ENCODE data around the gene RASA3. TPM values are rescaled to one million over a fixed set of nuclear protein-coding genes. Genes with fewer than 3 reads are reported as not detected.

The RASA3 gene
- total RNA-seq, 1 donor from 2014 or later = 17.3 TPM

DNA sequence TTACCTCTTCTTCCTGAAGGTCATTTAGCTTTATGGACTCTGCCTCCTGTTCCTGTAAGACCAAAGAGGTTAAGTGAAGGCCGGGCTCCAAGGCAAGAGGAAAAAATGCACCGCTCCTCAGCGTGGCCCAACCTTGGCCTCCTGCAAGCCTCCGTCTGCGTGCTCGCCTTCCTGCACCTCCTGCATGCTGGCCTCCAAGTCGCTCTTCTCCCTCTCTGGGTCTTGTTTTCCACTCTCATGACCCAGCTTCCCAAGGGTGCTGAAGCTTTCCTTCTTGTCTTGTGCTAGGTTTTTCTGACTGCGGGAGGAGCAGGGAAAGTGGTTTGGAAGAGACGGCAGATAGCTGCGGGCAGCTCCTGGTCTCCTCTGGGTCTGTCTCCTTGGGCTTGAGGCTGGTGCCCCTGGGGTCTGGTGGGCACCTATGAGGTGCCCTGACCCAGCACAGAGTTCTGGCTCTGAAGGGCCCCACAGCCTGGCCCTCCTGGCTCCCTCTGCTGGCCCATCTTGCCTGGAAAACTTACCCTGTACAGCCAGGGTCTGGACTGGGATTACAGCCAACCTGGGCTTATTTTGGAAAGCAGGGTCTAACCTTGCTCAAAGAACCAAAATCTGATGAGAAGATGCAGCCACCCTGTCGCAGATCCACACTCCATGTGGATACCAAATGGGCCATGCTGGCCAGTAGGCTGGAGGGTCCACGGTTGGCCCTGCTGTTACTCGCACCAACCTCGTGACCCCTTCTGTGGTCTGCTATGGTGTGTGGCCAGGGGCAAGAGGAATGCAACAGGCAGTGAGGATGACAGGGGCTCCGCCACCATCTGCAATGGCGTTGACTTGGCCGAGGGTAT lies 163.7 kb downstream of the RASA3 start:
- intact Hi-C loops (cut with DNase I) = no loop called here
- peak; percentile 48 for DNase-seq
- Histone ChIP-seq H3K4me3 (no peak overlapping the region), H3K4me1 (peaks cover 12% of the 10 kb centered on the region), H3K27ac (no peak overlapping the region), H3K36me3 (no peaks in the 10 kb centered on the region), H3K27me3 (no peaks in the 10 kb centered on the region), H3K9me3 (no peaks in the 10 kb centered on the region)
- ATAC-seq = no peak
- TF ChIP-seq, protein P1, sequence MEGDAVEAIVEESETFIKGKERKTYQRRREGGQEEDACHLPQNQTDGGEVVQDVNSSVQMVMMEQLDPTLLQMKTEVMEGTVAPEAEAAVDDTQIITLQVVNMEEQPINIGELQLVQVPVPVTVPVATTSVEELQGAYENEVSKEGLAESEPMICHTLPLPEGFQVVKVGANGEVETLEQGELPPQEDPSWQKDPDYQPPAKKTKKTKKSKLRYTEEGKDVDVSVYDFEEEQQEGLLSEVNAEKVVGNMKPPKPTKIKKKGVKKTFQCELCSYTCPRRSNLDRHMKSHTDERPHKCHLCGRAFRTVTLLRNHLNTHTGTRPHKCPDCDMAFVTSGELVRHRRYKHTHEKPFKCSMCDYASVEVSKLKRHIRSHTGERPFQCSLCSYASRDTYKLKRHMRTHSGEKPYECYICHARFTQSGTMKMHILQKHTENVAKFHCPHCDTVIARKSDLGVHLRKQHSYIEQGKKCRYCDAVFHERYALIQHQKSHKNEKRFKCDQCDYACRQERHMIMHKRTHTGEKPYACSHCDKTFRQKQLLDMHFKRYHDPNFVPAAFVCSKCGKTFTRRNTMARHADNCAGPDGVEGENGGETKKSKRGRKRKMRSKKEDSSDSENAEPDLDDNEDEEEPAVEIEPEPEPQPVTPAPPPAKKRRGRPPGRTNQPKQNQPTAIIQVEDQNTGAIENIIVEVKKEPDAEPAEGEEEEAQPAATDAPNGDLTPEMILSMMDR (IDR thresholded peaks at IDR 0.05) = no peak

DNA sequence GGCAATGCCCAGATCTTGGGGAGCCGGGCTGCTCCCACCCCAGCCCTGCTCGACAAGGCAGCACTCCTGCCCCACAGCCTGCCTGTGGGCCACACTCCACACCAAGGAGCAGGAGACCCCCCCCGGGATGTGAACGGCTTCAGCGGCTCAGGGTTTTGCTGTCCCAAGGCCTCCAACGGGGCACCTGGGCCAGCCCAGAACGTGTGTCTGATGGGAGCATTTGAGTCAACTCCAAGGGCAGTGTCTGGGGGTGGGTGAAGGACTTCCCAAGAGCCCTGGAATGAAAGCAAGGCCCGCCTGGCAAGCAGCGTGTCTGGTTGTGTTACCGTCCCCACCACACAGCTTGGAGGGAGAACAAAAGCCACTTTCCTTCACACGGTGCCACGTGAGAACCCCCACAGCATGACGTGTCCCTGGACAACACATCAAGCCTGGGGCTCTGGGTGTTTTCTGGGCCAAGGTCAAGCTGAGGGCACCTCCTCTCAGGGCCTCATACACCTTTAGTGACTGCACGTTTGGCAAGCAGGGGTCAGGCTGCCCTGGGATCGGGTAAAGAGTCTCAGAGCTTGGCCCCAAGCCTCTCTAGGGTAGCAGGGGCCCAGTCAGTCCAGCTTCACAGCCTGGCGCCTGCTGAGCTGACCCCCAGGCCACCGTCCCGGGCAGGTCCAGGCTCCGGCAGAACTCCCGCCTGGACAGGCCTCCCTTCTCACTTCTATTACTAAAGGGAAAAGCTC lies 164.5 kb downstream of the RASA3 start:
- H3K27me3 ChIP-seq = no peaks in the 10 kb centered on the region
- H3K36me3 ChIP-seq = no peaks in the 10 kb centered on the region
- no peak overlapping the region for H3K27ac ChIP-seq
- H3K4me1 ChIP-seq = peaks cover 11% of the 10 kb centered on the region
- DNase-seq = peak; percentile 60
- no peaks in the 10 kb centered on the region for H3K9me3 ChIP-seq
- ATAC-seq = no peak
- intact Hi-C loops (cut with DNase I) = no loop called here
- H3K4me3 ChIP-seq = no peak overlapping the region
- TF ChIP-seq, protein P1 (IDR thresholded peaks at IDR 0.05) = no peak

DNA sequence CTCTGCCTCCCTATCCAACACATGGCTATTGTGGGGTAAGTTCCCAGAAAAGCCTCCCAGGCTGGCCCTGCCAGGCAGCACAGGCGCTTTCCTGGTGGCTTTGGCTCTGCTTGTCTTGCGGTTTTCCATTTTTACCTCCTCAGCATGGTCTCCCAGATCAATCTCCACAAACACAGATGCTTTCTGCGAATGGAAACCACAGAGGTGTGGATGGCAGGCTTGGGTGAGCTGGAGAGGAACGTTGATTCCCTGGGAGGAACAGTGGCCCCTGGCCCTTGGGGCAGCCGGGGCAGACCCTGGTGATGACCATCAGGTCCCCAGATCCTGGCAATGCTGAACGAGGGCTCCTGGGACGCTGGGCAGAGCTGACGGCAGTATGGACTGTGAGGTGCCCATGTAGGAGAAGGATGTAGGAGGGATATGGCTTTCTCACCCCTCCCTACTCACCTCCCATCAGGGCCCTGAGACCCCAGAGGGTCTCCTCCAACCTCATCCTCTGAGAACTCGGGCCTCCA lies 165.2 kb downstream of the RASA3 start:
- H3K27me3 ChIP-seq = no peaks in the 10 kb centered on the region
- intact Hi-C loops (cut with DNase I) = no loop called here
- no peak overlapping the region for H3K27ac ChIP-seq
- H3K36me3 ChIP-seq = no peaks in the 10 kb centered on the region
- no peak overlapping the region for H3K4me3 ChIP-seq
- DNase-seq (peak; percentile 46), ATAC-seq (no peak)
- H3K9me3 ChIP-seq = no peaks in the 10 kb centered on the region
- peaks cover 8% of the 10 kb centered on the region for H3K4me1 ChIP-seq
- TF ChIP-seq, protein P1 (IDR thresholded peaks at IDR 0.05) = no peak

DNA sequence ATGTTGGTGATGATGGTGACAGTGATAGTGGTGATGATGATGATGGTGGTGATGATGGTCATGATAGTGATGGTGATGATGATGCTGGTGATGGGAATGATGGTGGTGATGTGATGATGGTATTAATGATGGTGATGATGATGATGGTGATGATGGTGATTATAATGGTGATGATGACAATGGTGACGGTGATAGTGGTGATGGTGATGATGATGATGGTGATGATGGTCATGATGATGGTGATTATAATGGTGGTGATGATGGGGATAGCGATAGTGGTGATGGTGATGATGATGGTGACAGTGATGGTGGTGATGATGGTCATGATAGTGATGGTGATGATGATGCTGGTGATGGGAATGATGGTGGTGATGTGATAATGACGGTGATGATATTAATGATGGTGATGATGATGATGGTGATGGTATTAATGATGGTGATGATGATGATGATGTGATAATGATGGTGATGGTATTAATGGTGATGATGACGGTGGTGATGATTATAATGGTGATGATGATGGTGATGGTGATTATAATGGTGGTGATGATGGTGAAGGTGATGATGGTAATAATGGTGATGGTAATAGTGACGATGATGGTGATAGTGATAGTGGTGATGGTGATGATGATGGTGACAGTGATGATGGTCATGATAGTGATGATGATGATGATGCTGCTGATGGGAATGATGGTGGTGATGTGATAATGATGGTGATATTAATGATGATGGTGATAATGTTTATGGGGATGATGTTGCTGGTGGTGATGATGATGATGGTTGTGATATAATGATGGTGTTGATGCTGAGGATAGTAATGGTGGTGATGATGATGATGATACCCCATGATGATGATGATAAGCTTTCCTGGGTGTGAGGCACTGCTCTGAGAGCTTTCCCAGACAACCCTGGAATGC lies 166.2 kb downstream of the RASA3 start:
- ATAC-seq (no peak), DNase-seq (no peak)
- H3K36me3 ChIP-seq = no peaks in the 10 kb centered on the region
- no peaks in the 10 kb centered on the region for H3K27me3 ChIP-seq
- H3K9me3 ChIP-seq = no peaks in the 10 kb centered on the region
- peaks cover 2% of the 10 kb centered on the region for H3K4me1 ChIP-seq
- H3K4me3 ChIP-seq = no peak overlapping the region
- H3K27ac ChIP-seq = no peak overlapping the region
- TF ChIP-seq, protein P1 (IDR thresholded peaks at IDR 0.05) = no peak
- intact Hi-C loops (cut with DNase I) = no loop called here

DNA sequence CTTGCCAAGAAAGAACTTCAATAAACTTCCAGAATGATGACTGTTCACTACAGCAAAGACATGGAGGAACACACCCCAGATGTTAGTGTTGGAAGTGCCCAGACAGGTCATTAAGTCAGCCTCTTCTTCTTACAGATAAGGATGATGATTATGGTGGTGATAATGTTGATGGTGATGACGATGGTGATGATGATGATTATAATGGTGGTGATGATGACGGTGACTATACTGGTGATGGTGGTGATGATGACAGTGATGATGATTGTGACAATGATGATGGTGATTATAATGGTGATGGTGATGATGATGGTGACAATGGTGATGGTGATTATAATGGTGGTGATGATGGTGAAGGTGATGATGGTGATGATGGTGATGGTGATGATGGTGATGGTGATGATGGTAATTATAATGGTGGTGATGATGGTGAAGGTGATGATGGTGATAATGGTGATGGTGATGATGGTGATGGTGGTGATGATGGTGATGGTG lies 167.0 kb downstream of the RASA3 start:
- DNase-seq (no peak), ATAC-seq (no peak)
- TF ChIP-seq, protein P1 (IDR thresholded peaks at IDR 0.05) = no peak
- no peak overlapping the region for H3K27ac ChIP-seq
- H3K4me1 ChIP-seq = no peaks in the 10 kb centered on the region
- no peaks in the 10 kb centered on the region for H3K36me3 ChIP-seq
- intact Hi-C loops (cut with DNase I) = no loop called here
- no peaks in the 10 kb centered on the region for H3K9me3 ChIP-seq
- no peak overlapping the region for H3K4me3 ChIP-seq
- no peaks in the 10 kb centered on the region for H3K27me3 ChIP-seq

Measured in upper lobe of right lung (tissue), 1 donor.